GM18508 (cell line): ENCODE data around the gene ASTN2.
"Not testable (repeated sequence)": the region's sequence is repeated elsewhere in the genome, so short reads cannot be mapped to it uniquely, and the experiment has no call there.

ENCODE experiments used
- ATAC-seq: cut with Tn5 transposase; IDR thresholded peaks from one replicate; pipeline ENCODE4 v1.9.1; 2021; ENCODE audit warnings: moderate number of reproducible peaks; ENCODE audit not compliant: insufficient read depth, unreplicated experiment

The ASTN2 gene

GRCh38 chr9:116860509-116861120 is 554.2 kb downstream of the ASTN2 start:
- no peak for ATAC-seq

GRCh38 chr9:116859763-116860162 is 555.1 kb downstream of the ASTN2 start:
- ATAC-seq = no peak

GRCh38 chr9:116857321-116857720 is 557.5 kb downstream of the ASTN2 start:
- no peak for ATAC-seq

GRCh38 chr9:116855881-116856662 is 558.8 kb downstream of the ASTN2 start:
- ATAC-seq = no peak

- ATAC-seq = no peak
Observed at GRCh38 chr9:116849721-116850120, 565.1 kb downstream of the ASTN2 start.

GRCh38 chr9:116844621-116845020 is 570.2 kb downstream of the ASTN2 start:
- ATAC-seq = no peak

GRCh38 chr9:116843863-116844620 is 570.8 kb downstream of the ASTN2 start:
- no peak for ATAC-seq

- ATAC-seq = no peak
Observed at GRCh38 chr9:116842658-116843057, 572.2 kb downstream of the ASTN2 start.

- not testable (repeated sequence) for ATAC-seq
Observed at GRCh38 chr9:116838468-116838867, 576.4 kb downstream of the ASTN2 start.

GRCh38 chr9:116837018-116837989 is 577.6 kb downstream of the ASTN2 start:
- ATAC-seq = no peak

GRCh38 chr9:116830321-116830720 is 584.5 kb downstream of the ASTN2 start:
- ATAC-seq = not testable (repeated sequence)

- no peak for ATAC-seq
Observed at GRCh38 chr9:116821633-116822229, 593.1 kb downstream of the ASTN2 start.

- no peak for ATAC-seq
Observed at GRCh38 chr9:116819116-116819515, 595.7 kb downstream of the ASTN2 start.

- no peak for ATAC-seq
Observed at GRCh38 chr9:116817762-116818161, 597.1 kb downstream of the ASTN2 start.

GRCh38 chr9:116816484-116816883 is 598.4 kb downstream of the ASTN2 start:
- ATAC-seq = no peak

- ATAC-seq = no peak
Observed at GRCh38 chr9:116815835-116816234, 599.0 kb downstream of the ASTN2 start.

GRCh38 chr9:116813031-116813300 is 601.9 kb downstream of the ASTN2 start:
- ATAC-seq = no peak

GRCh38 chr9:116812231-116813030 is 602.4 kb downstream of the ASTN2 start:
- no peak for ATAC-seq

GRCh38 chr9:116809656-116810055 is 605.2 kb downstream of the ASTN2 start:
- ATAC-seq = no peak
